Measurements from ENCODE around the gene LAMA2.

The LAMA2 gene

GRCh38 chr6:128981716-128982115 is 98.8 kb downstream of the LAMA2 start:
- in situ Hi-C loops (cut with HindIII; ENCODE audit: low pct_ligation_motif_present, low pct_unique_long_range_greater_than_20kb, low sequenced_read_pairs), result no loop called here

GRCh38 chr6:128990360-128990759 is 107.4 kb downstream of the LAMA2 start:
- in situ Hi-C loops (cut with HindIII; ENCODE audit: low pct_ligation_motif_present, low pct_unique_long_range_greater_than_20kb, low sequenced_read_pairs), result no loop called here
- DNase-seq, result no peak

More at GRCh38 chr6:128981716-128982115, 98.8 kb downstream of the LAMA2 start:
- DNase-seq, result no peak

DNA sequence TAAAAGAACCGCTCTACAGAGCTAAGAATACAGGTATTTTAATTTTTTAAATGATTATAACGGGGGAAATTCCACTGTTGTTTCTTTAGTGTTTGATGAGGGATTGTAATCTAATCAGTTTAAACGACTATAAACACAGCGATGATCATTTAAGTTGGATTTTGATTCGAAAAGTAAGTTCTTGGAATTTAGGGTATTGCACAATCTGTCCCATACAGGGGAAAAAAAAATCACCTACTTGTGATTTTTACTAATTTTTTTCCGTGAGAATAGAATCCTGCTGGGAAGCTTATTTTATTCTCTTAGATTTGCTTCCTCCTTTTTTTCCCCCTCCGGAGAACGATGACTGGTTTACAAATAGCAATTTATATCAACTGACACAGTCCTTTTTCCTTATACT is 108.0 kb downstream of the LAMA2 start:
- DNase-seq, result no peak
- in situ Hi-C loops (cut with HindIII; ENCODE audit: low pct_ligation_motif_present, low pct_unique_long_range_greater_than_20kb, low sequenced_read_pairs), result no loop called here

DNA sequence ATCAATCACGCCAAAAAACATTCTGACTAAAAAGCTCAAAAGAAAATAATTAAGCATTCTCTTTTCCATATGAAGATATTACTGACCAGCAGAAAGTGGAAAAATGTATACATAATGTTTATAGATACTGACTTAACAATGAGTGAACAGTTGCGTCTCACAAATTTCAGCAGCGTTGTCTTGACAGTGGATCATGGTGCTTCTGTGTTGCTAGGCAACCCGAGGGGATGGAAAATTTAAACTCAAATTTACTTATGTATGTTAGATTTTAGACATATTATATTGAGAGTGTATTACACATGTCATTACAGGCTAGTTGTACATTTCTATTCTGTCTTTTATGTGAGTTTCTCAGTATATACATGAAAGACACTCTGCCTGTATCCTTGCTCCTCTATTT is 110.2 kb downstream of the LAMA2 start:
- DNase-seq, result no peak
- in situ Hi-C loops (cut with HindIII; ENCODE audit: low pct_ligation_motif_present, low pct_unique_long_range_greater_than_20kb, low sequenced_read_pairs), result no loop called here

DNA sequence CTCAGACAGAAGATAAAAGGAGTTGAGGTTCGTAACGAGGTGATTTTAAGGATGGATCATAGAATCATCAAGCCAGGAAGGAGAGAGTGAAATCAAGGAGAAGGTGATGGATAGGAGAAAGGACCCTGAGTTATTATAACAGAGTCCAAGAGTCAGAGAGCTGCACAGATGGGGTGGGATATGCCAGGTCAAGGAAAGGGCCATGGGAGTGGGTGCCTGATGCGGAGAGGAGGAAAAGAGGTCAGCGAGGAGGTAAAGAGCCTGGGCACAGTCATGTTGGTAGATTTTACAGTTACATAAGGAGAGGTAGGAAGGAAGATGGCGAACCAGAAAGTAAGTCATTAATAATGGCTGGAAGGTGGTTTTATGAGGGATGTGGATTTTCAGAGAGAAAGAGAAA is 114.9 kb downstream of the LAMA2 start:
- no peak for DNase-seq
- in situ Hi-C loops (cut with HindIII; ENCODE audit: low pct_ligation_motif_present, low pct_unique_long_range_greater_than_20kb, low sequenced_read_pairs), result no loop called here

DNA sequence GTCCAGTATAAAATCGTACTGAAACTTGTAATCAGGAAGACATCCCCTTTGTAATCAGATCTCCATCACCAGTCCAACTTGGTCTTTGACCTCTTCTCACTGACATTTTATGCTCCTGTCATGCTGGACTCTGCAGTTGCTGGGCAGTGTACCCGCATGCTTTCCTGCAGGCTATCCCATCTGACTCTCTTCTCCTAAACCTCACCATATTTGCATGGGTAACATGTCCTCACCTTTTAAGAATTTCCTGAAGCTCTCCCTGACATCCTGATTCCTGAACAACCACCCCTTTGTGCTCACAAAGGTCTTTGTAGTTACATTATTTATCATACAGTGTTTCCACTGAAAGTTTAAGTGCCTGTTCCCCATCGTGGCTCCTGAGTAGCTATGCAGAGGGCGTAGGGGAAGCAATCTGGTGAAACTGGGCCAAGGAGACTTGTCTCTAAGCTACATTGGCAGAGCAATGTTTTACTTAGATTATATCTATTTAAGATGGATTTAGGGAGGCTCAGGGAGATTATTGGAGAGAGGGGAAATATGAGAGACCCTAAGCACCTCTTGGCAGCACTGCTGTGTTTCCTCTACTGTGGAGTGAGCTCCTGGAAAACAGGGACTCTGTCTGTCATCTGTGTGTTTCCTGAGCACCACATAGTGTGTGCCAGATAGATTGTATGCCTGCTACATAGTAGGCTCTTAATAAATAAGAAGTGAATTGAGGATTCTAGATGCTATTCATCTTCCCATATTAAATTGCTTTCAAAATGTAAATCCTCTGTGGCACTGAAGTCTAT is 124.0 kb downstream of the LAMA2 start:
- in situ Hi-C loops (cut with HindIII; ENCODE audit: low pct_ligation_motif_present, low pct_unique_long_range_greater_than_20kb, low sequenced_read_pairs), result no loop called here
- no peak for DNase-seq

DNA sequence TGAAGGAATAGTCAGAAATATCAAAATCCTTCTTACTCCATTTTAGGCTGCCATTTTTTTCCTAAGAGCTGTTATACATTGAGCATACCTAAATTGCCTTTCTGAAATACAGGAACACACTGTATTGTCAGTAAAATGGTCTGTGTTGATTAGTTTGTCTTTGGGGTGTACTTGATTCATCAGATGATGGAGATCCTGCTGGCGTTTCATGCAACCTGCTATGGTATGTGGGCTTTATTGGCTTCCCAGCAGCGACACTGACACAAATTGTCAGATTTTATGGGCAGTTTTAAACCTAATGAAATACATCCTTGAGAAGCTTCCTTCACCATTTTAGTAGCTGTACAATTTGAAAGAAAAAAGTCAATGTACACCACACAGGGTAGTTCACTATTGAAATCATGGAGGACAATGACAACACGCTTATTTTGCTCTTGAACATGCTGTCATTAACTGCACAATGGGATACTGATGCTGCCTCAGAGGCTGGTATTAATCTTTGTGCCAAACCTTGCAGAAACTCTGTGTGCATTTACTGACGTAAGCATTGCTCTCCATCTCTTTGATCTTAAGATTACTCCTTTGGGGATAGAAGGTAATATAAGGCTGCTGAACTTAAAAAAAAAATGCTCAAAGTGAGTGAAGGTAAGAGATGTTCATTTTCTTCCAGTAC is 124.9 kb downstream of the LAMA2 start:
- DNase-seq, result no peak
- in situ Hi-C loops (cut with HindIII; ENCODE audit: low pct_ligation_motif_present, low pct_unique_long_range_greater_than_20kb, low sequenced_read_pairs), result no loop called here

DNA sequence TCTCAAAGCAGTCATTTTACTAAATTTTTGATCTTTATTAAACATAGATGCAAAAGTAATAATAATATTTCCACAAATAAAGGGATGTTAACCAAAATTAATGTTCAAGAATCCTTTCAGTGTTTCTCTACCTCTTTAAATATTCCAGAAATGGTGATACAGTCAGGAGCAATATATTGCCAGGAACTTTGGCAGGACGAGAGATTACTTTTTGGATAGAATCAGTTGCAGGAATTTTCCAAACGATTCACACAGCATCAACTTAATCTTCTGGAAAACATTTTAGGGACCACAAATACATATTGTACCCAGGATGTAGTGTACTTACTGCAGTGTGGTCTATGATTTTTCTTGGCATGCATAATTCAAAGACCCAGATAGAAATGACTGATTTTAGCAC is 125.7 kb downstream of the LAMA2 start:
- in situ Hi-C loops (cut with HindIII; ENCODE audit: low pct_ligation_motif_present, low pct_unique_long_range_greater_than_20kb, low sequenced_read_pairs), result no loop called here
- no peak for DNase-seq

DNA sequence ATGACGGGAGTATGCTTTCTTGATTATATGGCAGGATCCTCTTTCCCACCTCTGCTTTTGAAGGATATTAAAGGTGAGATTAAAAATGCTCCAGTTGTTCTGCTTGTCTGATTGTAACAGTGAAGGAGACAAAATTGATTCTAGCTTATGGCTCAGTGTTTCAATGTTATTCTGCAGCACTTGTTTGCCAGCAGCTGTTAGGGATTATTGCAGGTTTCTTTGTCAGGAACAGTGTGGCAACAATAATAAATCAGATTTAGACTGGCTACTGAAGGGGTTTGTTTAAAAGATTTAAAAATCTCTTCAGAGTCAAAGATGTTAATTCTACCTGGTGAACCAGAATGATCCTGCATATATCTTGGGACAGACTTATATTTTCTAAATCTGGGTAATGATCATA is 126.9 kb downstream of the LAMA2 start:
- no peak for DNase-seq

GRCh38 chr6:129014302-129014701 is 131.4 kb downstream of the LAMA2 start:
- DNase-seq, result no peak
- in situ Hi-C loops (cut with HindIII; ENCODE audit: low pct_ligation_motif_present, low pct_unique_long_range_greater_than_20kb, low sequenced_read_pairs), result no loop called here

More for the DNA sequence above, 126.9 kb downstream of the LAMA2 start:
- in situ Hi-C loops (cut with HindIII; ENCODE audit: low pct_ligation_motif_present, low pct_unique_long_range_greater_than_20kb, low sequenced_read_pairs), result no loop called here

- no peak for DNase-seq
- in situ Hi-C loops (cut with HindIII; ENCODE audit: low pct_ligation_motif_present, low pct_unique_long_range_greater_than_20kb, low sequenced_read_pairs), result no loop called here
Measured at GRCh38 chr6:129015721-129016120, 132.8 kb downstream of the LAMA2 start.

DNA sequence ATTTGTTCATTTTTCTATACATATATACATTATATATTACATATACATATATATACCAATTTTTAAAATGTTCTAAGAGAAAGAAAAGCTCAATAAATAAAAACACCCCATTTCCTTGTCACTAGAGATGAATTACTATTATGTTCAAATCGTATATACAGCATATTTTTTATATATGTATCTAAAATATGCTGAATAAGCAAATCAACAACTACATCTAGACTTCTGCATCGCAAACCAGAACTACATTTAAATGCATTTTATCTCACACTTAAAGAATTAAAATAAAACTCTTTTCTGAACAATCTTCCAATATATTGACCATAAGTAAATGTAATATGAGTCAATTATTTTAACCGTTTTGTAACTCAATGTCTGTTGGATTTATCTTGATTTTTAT is 133.9 kb downstream of the LAMA2 start:
- no peak for DNase-seq
- in situ Hi-C loops (cut with HindIII; ENCODE audit: low pct_ligation_motif_present, low pct_unique_long_range_greater_than_20kb, low sequenced_read_pairs), result no loop called here

- in situ Hi-C loops (cut with HindIII; ENCODE audit: low pct_ligation_motif_present, low pct_unique_long_range_greater_than_20kb, low sequenced_read_pairs), result no loop called here
- no peak for DNase-seq
Measured at GRCh38 chr6:129022011-129022553, 139.1 kb downstream of the LAMA2 start.

- in situ Hi-C loops (cut with HindIII; ENCODE audit: low pct_ligation_motif_present, low pct_unique_long_range_greater_than_20kb, low sequenced_read_pairs), result no loop called here
- no peak for DNase-seq
Measured at GRCh38 chr6:129026601-129027000, 143.7 kb downstream of the LAMA2 start.

DNA sequence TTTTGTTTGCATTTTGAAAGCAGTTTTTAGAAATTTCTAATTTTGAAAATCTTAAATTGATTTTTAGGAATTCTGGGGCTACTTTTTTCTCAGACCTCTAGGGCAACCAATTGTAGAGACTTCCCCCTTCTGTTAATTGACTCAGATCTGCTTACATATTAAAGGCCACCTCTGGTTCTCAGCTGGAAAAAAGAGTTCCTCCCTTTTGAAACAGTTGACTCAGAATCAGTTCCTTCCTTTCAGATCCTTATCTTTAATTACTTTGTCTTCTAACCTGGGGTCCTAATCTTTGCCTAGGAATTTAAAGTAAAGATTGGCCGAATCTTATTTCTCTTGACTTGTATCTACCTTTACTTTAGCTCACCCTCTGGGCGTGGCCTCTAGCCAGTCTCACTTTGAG is 146.8 kb downstream of the LAMA2 start:
- DNase-seq, result no peak
- in situ Hi-C loops (cut with HindIII; ENCODE audit: low pct_ligation_motif_present, low pct_unique_long_range_greater_than_20kb, low sequenced_read_pairs), result no loop called here

DNA sequence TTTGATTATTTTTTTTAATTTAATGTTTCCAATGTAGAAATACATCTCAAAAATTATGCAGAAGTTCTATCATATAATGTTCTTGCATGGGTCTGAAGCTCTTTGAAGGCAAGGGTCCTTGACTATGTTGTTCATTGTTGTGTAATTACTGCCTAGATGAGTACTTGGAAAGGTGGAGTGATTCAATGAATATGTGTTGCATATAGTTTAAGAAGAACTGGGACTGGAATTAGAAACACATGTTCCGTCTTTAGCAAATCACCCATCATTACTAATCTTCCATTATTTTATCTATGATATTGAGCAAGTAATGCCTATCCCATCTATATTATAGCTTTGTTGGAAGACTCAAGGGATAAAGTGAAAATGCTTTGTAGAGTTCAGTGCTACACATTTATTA is 147.3 kb downstream of the LAMA2 start:
- in situ Hi-C loops (cut with HindIII; ENCODE audit: low pct_ligation_motif_present, low pct_unique_long_range_greater_than_20kb, low sequenced_read_pairs), result no loop called here
- no peak for DNase-seq

GRCh38 chr6:129031051-129031599 is 148.2 kb downstream of the LAMA2 start:
- no peak for DNase-seq
- in situ Hi-C loops (cut with HindIII; ENCODE audit: low pct_ligation_motif_present, low pct_unique_long_range_greater_than_20kb, low sequenced_read_pairs), result no loop called here

- DNase-seq, result no peak
- in situ Hi-C loops (cut with HindIII; ENCODE audit: low pct_ligation_motif_present, low pct_unique_long_range_greater_than_20kb, low sequenced_read_pairs), result no loop called here
Measured at GRCh38 chr6:129032602-129033001, 149.7 kb downstream of the LAMA2 start.

GRCh38 chr6:129033180-129033579 is 150.2 kb downstream of the LAMA2 start:
- DNase-seq, result no peak
- in situ Hi-C loops (cut with HindIII; ENCODE audit: low pct_ligation_motif_present, low pct_unique_long_range_greater_than_20kb, low sequenced_read_pairs), result no loop called here

- in situ Hi-C loops (cut with HindIII; ENCODE audit: low pct_ligation_motif_present, low pct_unique_long_range_greater_than_20kb, low sequenced_read_pairs), result no loop called here
- DNase-seq, result no peak
Measured at GRCh38 chr6:129033581-129033980, 150.6 kb downstream of the LAMA2 start.
